Choroid plexus epithelial cell (primary cell): Measurements from ENCODE around the gene SELENOS.
A peak's percentile ranks its signal among the peaks of the same experiment; 100 is the strongest.
"Not testable (repeated sequence)": the region's sequence is repeated elsewhere in the genome, so short reads cannot be mapped to it uniquely, and the experiment has no call there.

Source experiments
- DNase-seq: peaks from one replicate; pipeline ENCODE4 v3.0.0-alpha.2; 2010; ENCODE audit warnings: low read depth
- H3K4me3 ChIP-seq: 2 replicates; pipeline ENCODE4 v1.5.1; 2011; ENCODE audit warnings: low read depth, mild to moderate bottlenecking, control low read depth, low read length, moderate library complexity
- CTCF ChIP-seq: conservative IDR thresholded peaks from 2 replicates; pipeline ENCODE4 v1.5.1; 2011; ENCODE audit warnings: low read depth, mild to moderate bottlenecking, control low read depth, inconsistent platforms, low read length, moderate library complexity

The SELENOS gene

GRCh38 chr15:101303408-101303807 lies 26.1 kb upstream of the SELENOS start:
- no peak for DNase-seq
- H3K4me3 ChIP-seq, result no peak overlapping the region
- TF ChIP-seq CTCF, result no peak

- H3K4me3 ChIP-seq, result peak overlapping the region; percentile 95
- no peak for TF ChIP-seq CTCF
- DNase-seq, result peak; percentile 46
Measured at GRCh38 chr15:101296418-101297405, 19.4 kb upstream of the SELENOS start.

- peak overlapping the region; percentile 95 for H3K4me3 ChIP-seq
Measured at GRCh38 chr15:101295607-101296161, 18.4 kb upstream of the SELENOS start.

GRCh38 chr15:101294731-101295606 lies 17.7 kb upstream of the SELENOS start, which contains the start of gene SNRPA1:
TSS of gene SNRPA1 (minus strand) at chr15:101295248. CDS start at chr15:101295178, 70 bp downstream.
- H3K4me3 ChIP-seq, result peak within 1 kb of the TSS; percentile 95
- peak; percentile 97 for DNase-seq
- no peak for TF ChIP-seq CTCF

More at GRCh38 chr15:101295607-101296161, 18.4 kb upstream of the SELENOS start:
- DNase-seq, result peak; percentile 69
- no peak for TF ChIP-seq CTCF

GRCh38 chr15:101293122-101293521 lies 15.8 kb upstream of the SELENOS start:
- H3K4me3 ChIP-seq, result peak overlapping the region; percentile 95
- TF ChIP-seq CTCF, result no peak
- DNase-seq, result no peak

GRCh38 chr15:101288905-101289513 lies 11.7 kb upstream of the SELENOS start:
- TF ChIP-seq CTCF, result peak; percentile 67
- H3K4me3 ChIP-seq, result no peak overlapping the region
- peak; percentile 73 for DNase-seq

- not testable (repeated sequence) for H3K4me3 ChIP-seq, DNase-seq
Measured at GRCh38 chr15:101287342-101287741, 10.1 kb upstream of the SELENOS start.
